Vagina (tissue), 2 donors: ENCODE measurements around the gene RESP18. TPM values are rescaled to one million over a fixed set of nuclear protein-coding genes. Genes with fewer than 3 reads are reported as not detected.

ENCODE experiments used
- DNase-seq, 2 donors: peaks; one replicate each; pipeline ENCODE4 v3.0.0-alpha.2; 2017; ENCODE audit errors: extremely low spot score in 2 of 2
- H3K27ac ChIP-seq: fragments of 200-600 bp; sonication (generic); one replicate; pipeline ENCODE4 v1.5.1; 2019
- H3K27me3 ChIP-seq: fragments of 200-600 bp; sonication (generic); one replicate; pipeline ENCODE4 v1.5.1; 2019
- H3K36me3 ChIP-seq, 2 donors: fragments of 200-600 bp; sonication (generic); one replicate each; pipeline ENCODE4 v1.5.1; 2017 to 2019
- H3K4me1 ChIP-seq: fragments of 200-600 bp; sonication (generic); one replicate; pipeline ENCODE4 v1.5.1; 2019
- H3K4me3 ChIP-seq, 2 donors: fragments of 200-600 bp; sonication (generic); 1 replicate in 1 of 2; 2 replicates in 1 of 2; pipeline ENCODE4 v1.5.1; 2016 to 2019
- H3K9me3 ChIP-seq: fragments of 200-600 bp; sonication (generic); one replicate; pipeline ENCODE4 v1.5.1; 2019
- POLR2A ChIP-seq, 2 donors: fragments of 450-650 bp; IDR thresholded peaks; one replicate each; pipeline ENCODE4 v1.6.1; 2017; ENCODE audit warnings: antibody characterized with exemption in 2 of 2, mild to moderate bottlenecking in 2 of 2, moderate library complexity in 2 of 2
- POLR2AphosphoS5 ChIP-seq, 2 donors: sonication (generic); formaldehyde crosslinking; IDR thresholded peaks; one replicate each; pipeline ENCODE4 v1.9.0; 2017; ENCODE audit warnings: antibody characterized with exemption in 2 of 2, mild to moderate bottlenecking in 2 of 2, low read depth in 1 of 2; ENCODE audit not compliant: insufficient read depth in 1 of 2
- intact Hi-C: fragments of 100-400 bp; cut with DNase I; formaldehyde crosslinking; loops from one replicate; pipeline ENCODE4 v1.15.1; 2023
- total RNA-seq: library from RNA; depleted of rRNA; stranded (reverse); fragments of >200 nt; gene quantifications from one replicate; pipeline ENCODE4 v1.2.3, GENCODE V29; 2016
- TF ChIP-seq, protein P1 (sequence below), 3 experiments: fragments of 450-650 bp in 2 of 3; fragments of 200-600 bp in 1 of 3; sonication (generic) in 1 of 3; IDR thresholded peaks; one replicate each; pipeline ENCODE4 v1.5.1; 2017 to 2019; ENCODE audit warnings: antibody characterized with exemption in 3 of 3, mild to moderate bottlenecking in 2 of 3, moderate library complexity in 2 of 3

Gene RESP18
- total RNA-seq, 1 donor from 2014 or later: not detected

DNA sequence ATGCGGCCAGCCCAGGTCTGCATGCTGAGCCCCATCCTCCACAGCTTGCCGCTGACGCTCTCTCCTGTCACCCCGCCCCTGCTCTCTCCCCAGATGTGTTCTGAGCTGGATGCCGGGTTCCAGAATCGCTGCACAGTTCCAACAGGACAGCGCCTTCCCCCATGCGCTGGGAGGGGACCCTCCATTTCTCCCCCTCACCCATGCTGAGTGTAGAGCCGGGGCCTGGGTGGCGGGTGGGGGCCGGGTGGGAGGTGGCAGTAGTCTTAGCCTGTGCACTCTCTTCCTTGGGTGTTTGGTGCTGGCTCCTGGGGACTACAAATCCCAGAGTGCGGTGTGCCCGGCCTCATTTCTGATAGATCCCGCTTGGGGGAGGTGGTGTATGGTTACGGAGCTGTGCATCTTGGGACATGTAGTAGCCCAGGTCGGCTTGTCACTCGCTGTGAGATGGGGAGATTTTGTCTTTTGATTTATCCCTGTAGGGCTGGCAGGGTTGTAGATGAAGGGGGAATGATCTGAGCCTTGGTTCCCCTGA is 46.6 kb downstream of the RESP18 start:
- Histone ChIP-seq H3K27ac (peak overlapping the region; percentile 85), H3K4me3 (peak overlapping the region in 1 of 2 donors; percentile 13), H3K9me3 (no peaks in the 10 kb centered on the region), H3K36me3 (peaks cover 0 to 40% of the 10 kb centered on the region in 2 donors), H3K4me1 (peaks cover 57% of the 10 kb centered on the region), H3K27me3 (no peaks in the 10 kb centered on the region)
- DNase-seq: no peak
- intact Hi-C loops: no loop called here
- TF ChIP-seq POLR2A (IDR thresholded peaks at IDR 0.05): no peak

DNA sequence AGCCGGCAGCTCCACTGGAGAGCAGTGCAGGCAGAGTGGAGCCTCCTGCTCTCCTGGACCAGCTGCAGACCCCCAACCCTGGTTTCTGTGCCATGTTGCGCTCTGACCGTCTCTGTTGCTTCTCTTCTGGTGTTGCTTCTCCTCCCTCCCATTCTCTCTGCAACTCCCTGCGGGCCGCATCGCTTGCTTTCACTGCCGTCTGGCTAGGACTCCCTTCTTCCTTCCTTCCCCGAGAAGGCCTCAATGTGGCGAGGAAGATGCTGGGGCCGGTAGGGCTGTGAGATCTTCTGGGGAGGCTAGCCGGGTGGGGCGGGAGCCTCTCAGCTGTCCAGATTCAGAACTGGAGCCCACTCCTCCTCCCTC is 47.2 kb downstream of the RESP18 start:
- H3K27me3 ChIP-seq: no peaks in the 10 kb centered on the region
- intact Hi-C loops: no loop called here
- TF ChIP-seq POLR2A (IDR thresholded peaks at IDR 0.05) (no peak), POLR2AphosphoS5 (IDR thresholded peaks at IDR 0.05; ENCODE audit: insufficient read depth in 1 of 2, low read depth in 1 of 2) (no peak)
- TF ChIP-seq, protein P1, sequence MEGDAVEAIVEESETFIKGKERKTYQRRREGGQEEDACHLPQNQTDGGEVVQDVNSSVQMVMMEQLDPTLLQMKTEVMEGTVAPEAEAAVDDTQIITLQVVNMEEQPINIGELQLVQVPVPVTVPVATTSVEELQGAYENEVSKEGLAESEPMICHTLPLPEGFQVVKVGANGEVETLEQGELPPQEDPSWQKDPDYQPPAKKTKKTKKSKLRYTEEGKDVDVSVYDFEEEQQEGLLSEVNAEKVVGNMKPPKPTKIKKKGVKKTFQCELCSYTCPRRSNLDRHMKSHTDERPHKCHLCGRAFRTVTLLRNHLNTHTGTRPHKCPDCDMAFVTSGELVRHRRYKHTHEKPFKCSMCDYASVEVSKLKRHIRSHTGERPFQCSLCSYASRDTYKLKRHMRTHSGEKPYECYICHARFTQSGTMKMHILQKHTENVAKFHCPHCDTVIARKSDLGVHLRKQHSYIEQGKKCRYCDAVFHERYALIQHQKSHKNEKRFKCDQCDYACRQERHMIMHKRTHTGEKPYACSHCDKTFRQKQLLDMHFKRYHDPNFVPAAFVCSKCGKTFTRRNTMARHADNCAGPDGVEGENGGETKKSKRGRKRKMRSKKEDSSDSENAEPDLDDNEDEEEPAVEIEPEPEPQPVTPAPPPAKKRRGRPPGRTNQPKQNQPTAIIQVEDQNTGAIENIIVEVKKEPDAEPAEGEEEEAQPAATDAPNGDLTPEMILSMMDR (IDR thresholded peaks at IDR 0.05): no peak
- H3K9me3 ChIP-seq: no peaks in the 10 kb centered on the region
- H3K4me3 ChIP-seq: no peak overlapping the region
- H3K27ac ChIP-seq: peak overlapping the region; percentile 85
- H3K36me3 ChIP-seq: peaks cover 0 to 43% of the 10 kb centered on the region in 2 donors
- peaks cover 64% of the 10 kb centered on the region for H3K4me1 ChIP-seq
- DNase-seq: no peak

DNA sequence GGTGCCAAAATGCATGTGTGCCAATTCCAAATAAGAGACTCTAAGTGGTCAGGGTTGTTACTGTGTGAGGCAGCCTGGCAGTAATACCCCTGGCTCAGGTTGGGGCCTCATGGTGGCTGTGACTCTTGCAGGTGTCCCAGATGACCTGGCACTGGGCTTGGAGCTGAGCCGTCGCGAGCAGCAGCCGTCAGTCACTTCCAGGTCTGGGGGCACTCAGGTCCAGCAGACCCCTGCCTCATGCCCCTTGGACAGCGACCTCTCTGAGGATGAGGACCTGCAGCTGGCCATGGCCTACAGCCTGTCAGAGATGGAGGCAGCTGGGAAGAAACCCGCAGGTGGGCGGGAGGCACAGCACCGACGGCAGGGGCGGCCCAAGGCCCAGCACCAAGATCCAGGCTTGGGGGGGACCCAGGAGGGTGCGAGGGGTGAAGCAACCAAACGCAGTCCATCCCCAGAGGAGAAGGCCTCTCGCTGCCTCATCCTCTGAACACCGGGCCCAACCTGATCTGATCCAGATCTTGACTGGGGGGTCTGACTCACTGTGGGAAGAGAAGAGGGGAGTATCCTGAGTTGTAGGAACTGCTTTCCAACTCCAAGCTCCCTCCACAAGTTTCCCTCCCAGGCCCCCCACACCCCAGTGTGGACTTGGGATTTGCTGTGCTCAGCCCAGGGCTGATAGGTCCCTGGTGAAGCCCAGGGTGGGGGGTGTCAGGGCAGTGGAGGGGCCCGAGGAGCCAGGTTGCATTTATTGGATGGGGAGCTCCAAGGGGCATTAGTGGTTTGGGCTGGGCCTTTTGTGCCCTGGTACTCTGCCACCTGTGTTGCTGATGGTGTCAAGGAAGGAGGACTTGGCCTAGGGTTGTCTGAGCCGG is 47.8 kb downstream of the RESP18 start:
- H3K9me3 ChIP-seq: no peaks in the 10 kb centered on the region
- intact Hi-C loops: no loop called here
- H3K36me3 ChIP-seq: peaks cover 0 to 43% of the 10 kb centered on the region in 2 donors
- no peak for DNase-seq
- TF ChIP-seq, protein P1 (IDR thresholded peaks at IDR 0.05): no peak
- no peak for TF ChIP-seq POLR2A (IDR thresholded peaks at IDR 0.05)
- TF ChIP-seq POLR2AphosphoS5 (IDR thresholded peaks at IDR 0.05; ENCODE audit: insufficient read depth in 1 of 2, low read depth in 1 of 2): no peak
- peaks cover 64% of the 10 kb centered on the region for H3K4me1 ChIP-seq
- H3K27me3 ChIP-seq: no peaks in the 10 kb centered on the region
- H3K27ac ChIP-seq: peak overlapping the region; percentile 85
- no peak overlapping the region for H3K4me3 ChIP-seq

DNA sequence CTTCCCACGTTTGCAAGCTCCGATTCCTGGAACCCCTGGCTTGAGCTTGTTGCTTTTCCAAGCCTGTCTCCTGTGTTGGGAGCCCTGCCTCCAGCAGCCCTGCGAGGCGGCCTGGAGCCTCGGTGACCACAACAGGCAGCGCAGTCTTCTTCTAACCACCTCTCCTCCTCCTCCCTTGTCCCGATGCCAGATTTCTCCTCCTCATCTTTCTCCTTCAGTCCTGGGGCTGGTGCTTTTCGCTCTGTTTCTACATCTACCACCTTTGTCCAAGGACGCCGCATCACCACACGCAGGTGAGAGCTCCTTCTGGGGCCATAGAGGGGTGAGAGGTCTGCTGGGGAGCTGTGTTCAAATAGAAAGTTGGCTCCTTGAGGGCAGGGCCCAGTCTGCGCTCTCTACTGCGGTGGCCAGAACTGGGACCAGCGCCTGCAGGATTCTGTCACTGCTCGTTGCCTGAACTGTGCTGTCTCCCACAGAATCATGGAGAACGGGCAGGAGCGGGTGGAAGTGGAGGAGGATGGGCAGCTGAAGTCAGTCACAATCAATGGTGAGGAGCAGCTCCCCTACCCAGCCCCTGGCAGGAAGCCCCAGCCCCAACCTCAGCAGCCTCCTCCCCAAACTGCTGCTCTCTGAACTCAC is 49.5 kb downstream of the RESP18 start:
- peaks cover 61% of the 10 kb centered on the region for H3K4me1 ChIP-seq
- H3K9me3 ChIP-seq: no peaks in the 10 kb centered on the region
- no peak for DNase-seq
- intact Hi-C loops: no loop called here
- TF ChIP-seq POLR2A (IDR thresholded peaks at IDR 0.05) (no peak), POLR2AphosphoS5 (IDR thresholded peaks at IDR 0.05; ENCODE audit: insufficient read depth in 1 of 2, low read depth in 1 of 2) (no peak)
- TF ChIP-seq, protein P1 (IDR thresholded peaks at IDR 0.05): no peak
- peak overlapping the region; percentile 21 for H3K27ac ChIP-seq
- peaks cover 0 to 43% of the 10 kb centered on the region in 2 donors for H3K36me3 ChIP-seq
- H3K27me3 ChIP-seq: no peaks in the 10 kb centered on the region
- H3K4me3 ChIP-seq: no peak overlapping the region

DNA sequence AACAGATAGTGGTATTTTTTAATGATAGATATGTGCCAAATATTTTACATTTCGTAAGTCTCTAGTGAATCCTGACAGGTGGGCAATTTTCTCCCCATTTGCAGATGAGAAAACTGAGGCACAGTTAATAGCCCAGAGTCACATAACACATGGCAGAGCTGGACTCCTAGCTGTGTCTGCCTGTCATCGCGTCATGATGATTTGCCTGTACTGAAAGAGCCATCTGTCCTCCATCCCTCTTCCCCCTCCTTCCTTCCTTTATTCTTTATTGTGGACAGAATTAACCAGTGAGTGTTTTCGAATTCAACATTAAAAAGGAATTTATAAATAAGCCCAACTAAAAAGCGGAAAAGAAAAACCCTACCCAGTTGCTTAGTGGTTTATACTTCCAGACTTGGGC is 50.2 kb downstream of the RESP18 start:
- H3K4me1 ChIP-seq: peaks cover 67% of the 10 kb centered on the region
- H3K27me3 ChIP-seq: no peaks in the 10 kb centered on the region
- TF ChIP-seq POLR2AphosphoS5 (IDR thresholded peaks at IDR 0.05; ENCODE audit: insufficient read depth in 1 of 2, low read depth in 1 of 2) (no peak), POLR2A (IDR thresholded peaks at IDR 0.05) (no peak)
- TF ChIP-seq, protein P1 (IDR thresholded peaks at IDR 0.05): no peak
- DNase-seq: no peak
- intact Hi-C loops: no loop called here
- H3K36me3 ChIP-seq: peaks cover 0 to 43% of the 10 kb centered on the region in 2 donors
- H3K9me3 ChIP-seq: no peaks in the 10 kb centered on the region
- no peak overlapping the region for H3K27ac ChIP-seq
- no peak overlapping the region for H3K4me3 ChIP-seq
